Astrocyte (in vitro differentiated cells and primary cell): Measurements from ENCODE around the gene GALNS. TPM values are rescaled to one million over a fixed set of nuclear protein-coding genes. Genes with fewer than 3 reads are reported as not detected.

Experiments
- DNase-seq: peaks from one replicate; pipeline ENCODE4 v3.0.0-alpha.2; 2010; ENCODE audit warnings: low read depth
- FAIRE-seq: peaks from 2 replicates; lab custom pipeline; 2011; peaks lifted over from hg19 to GRCh38; lab: Jason Lieb, UNC
- H2AFZ ChIP-seq: 2 replicates; pipeline ENCODE4 v1.6.0; 2012; ENCODE audit warnings: low read depth, low read length, inconsistent platforms
- H3K27ac ChIP-seq: 2 replicates; pipeline ENCODE4 v1.5.1; 2011; ENCODE audit warnings: low read depth, low read length, inconsistent platforms
- H3K27me3 ChIP-seq: 2 replicates; pipeline ENCODE4 v1.6.0; 2011; ENCODE audit warnings: low read length, inconsistent platforms; ENCODE audit not compliant: insufficient read depth
- H3K36me3 ChIP-seq: 2 replicates; pipeline ENCODE4 v1.5.1; 2011; ENCODE audit warnings: low read length, inconsistent platforms; ENCODE audit not compliant: insufficient read depth
- H3K4me1 ChIP-seq: 2 replicates; pipeline ENCODE4 v1.5.1; 2011; ENCODE audit warnings: low read length, inconsistent platforms; ENCODE audit not compliant: insufficient read depth
- H3K4me2 ChIP-seq: 2 replicates; pipeline ENCODE4 v1.6.0; 2012; ENCODE audit warnings: low read length, inconsistent platforms
- H3K4me3 ChIP-seq: 2 replicates; pipeline ENCODE4 v1.5.1; 2011; ENCODE audit warnings: low read depth, mild to moderate bottlenecking, low read length, inconsistent platforms; ENCODE audit not compliant: insufficient read depth
- H3K79me2 ChIP-seq: 2 replicates; pipeline ENCODE4 v1.6.0; 2012; ENCODE audit warnings: mild to moderate bottlenecking, low read length, inconsistent platforms; ENCODE audit not compliant: insufficient read depth
- H3K9ac ChIP-seq: 2 replicates; pipeline ENCODE4 v1.6.0; 2012; ENCODE audit warnings: mild to moderate bottlenecking, low read length, inconsistent platforms
- H3K9me3 ChIP-seq: 2 replicates; pipeline ENCODE4 v1.5.1; 2012; ENCODE audit warnings: low read depth, mild to moderate bottlenecking, low read length, inconsistent platforms; ENCODE audit not compliant: insufficient read depth
- H4K20me1 ChIP-seq: 2 replicates; pipeline ENCODE4 v1.6.0; 2012; ENCODE audit warnings: low read length, inconsistent platforms; ENCODE audit not compliant: insufficient read depth
- H3K27ac Mint-ChIP-seq: one replicate; pipeline ENCODE4 v1.8.0; 2021; ENCODE audit warnings: mild to moderate bottlenecking, mixed read lengths; ENCODE audit not compliant: unreplicated experiment
- H3K27me3 Mint-ChIP-seq: one replicate; pipeline ENCODE4 v1.8.0; 2021; ENCODE audit warnings: low read depth, mixed read lengths; ENCODE audit not compliant: unreplicated experiment
- H3K36me3 Mint-ChIP-seq: one replicate; pipeline ENCODE4 v1.8.0; 2021; ENCODE audit warnings: low read depth, mixed read lengths; ENCODE audit not compliant: unreplicated experiment
- H3K4me1 Mint-ChIP-seq: one replicate; pipeline ENCODE4 v1.8.0; 2021; ENCODE audit warnings: low read depth, mixed read lengths; ENCODE audit not compliant: unreplicated experiment
- H3K4me3 Mint-ChIP-seq: one replicate; pipeline ENCODE4 v1.8.0; 2021; ENCODE audit warnings: mild to moderate bottlenecking, moderate library complexity, mixed read lengths; ENCODE audit not compliant: unreplicated experiment
- H3K9me3 Mint-ChIP-seq: one replicate; pipeline ENCODE4 v1.8.0; 2021; ENCODE audit warnings: mild to moderate bottlenecking, mixed read lengths; ENCODE audit not compliant: unreplicated experiment
- CTCF ChIP-seq: IDR thresholded peaks from 2 replicates; pipeline ENCODE4 v1.5.1; 2011; ENCODE audit warnings: low read depth, mild to moderate bottlenecking, inconsistent platforms, low read length, moderate library complexity; ENCODE audit not compliant: insufficient read depth
- EZH2 ChIP-seq: IDR thresholded peaks from 2 replicates; pipeline ENCODE4 v1.6.1; 2012; ENCODE audit warnings: mild to moderate bottlenecking, low read length, inconsistent platforms; ENCODE audit not compliant: insufficient read depth
- total RNA-seq: library from RNA; stranded (reverse); gene quantifications from 2 replicates; pipeline ENCODE4 v1.2.1, GENCODE V29; 2021

Gene GALNS
- total RNA-seq, 1 donor from 2014 or later: 31.7 TPM

GRCh38 chr16:88878967-88879787, 22.4 kb upstream of the GALNS start:
- Histone ChIP-seq H3K4me1 (no peaks in the 10 kb centered on the region), H3K27ac (no peak overlapping the region), H3K79me2 (no peaks in the 10 kb centered on the region), H3K4me3 (no peak overlapping the region), H3K36me3 (no peaks in the 10 kb centered on the region), H3K9me3 (no peaks in the 10 kb centered on the region), H3K4me2 (no peak overlapping the region), H3K9ac (no peak overlapping the region), H2AFZ (no peak overlapping the region), H3K27me3 (peaks cover 7% of the 10 kb centered on the region), H4K20me1 (no peaks in the 10 kb centered on the region)
- Mint-ChIP-seq H3K4me1 (no peaks in the 10 kb centered on the region), H3K36me3 (no peaks in the 10 kb centered on the region), H3K9me3 (no peaks in the 10 kb centered on the region), H3K27me3 (peaks cover 33% of the 10 kb centered on the region), H3K27ac (no peak overlapping the region), H3K4me3 (no peak overlapping the region)
- TF ChIP-seq EZH2 (no peak), CTCF (no peak)
- FAIRE-seq: no peak
- no peak for DNase-seq

GRCh38 chr16:88878356-88878755, 21.6 kb upstream of the GALNS start:
- no peaks in the 10 kb centered on the region for H3K36me3 ChIP-seq
- Mint-ChIP-seq H3K36me3 (no peaks in the 10 kb centered on the region), H3K4me3 (no peak overlapping the region), H3K9me3 (no peaks in the 10 kb centered on the region), H3K27ac (no peak overlapping the region), H3K27me3 (peaks cover 33% of the 10 kb centered on the region), H3K4me1 (no peaks in the 10 kb centered on the region)
- no peak for DNase-seq
- no peak overlapping the region for H3K4me2 ChIP-seq
- no peaks in the 10 kb centered on the region for H3K9me3 ChIP-seq
- no peak overlapping the region for H2AFZ ChIP-seq
- H3K27me3 ChIP-seq: peaks cover 7% of the 10 kb centered on the region
- H4K20me1 ChIP-seq: no peaks in the 10 kb centered on the region
- H3K27ac ChIP-seq: no peak overlapping the region
- no peaks in the 10 kb centered on the region for H3K79me2 ChIP-seq
- H3K9ac ChIP-seq: no peak overlapping the region
- no peak for TF ChIP-seq EZH2
- no peak for TF ChIP-seq CTCF
- no peak for FAIRE-seq
- no peak overlapping the region for H3K4me3 ChIP-seq
- no peaks in the 10 kb centered on the region for H3K4me1 ChIP-seq
